ENCODE measurements around the gene NOD2. TPM values are rescaled to one million over a fixed set of nuclear protein-coding genes. Genes with fewer than 3 reads are reported as not detected.

NOD2 gene
- total and polyA plus RNA-seq, 2 experiments from 2014 or later = not detected

DNA sequence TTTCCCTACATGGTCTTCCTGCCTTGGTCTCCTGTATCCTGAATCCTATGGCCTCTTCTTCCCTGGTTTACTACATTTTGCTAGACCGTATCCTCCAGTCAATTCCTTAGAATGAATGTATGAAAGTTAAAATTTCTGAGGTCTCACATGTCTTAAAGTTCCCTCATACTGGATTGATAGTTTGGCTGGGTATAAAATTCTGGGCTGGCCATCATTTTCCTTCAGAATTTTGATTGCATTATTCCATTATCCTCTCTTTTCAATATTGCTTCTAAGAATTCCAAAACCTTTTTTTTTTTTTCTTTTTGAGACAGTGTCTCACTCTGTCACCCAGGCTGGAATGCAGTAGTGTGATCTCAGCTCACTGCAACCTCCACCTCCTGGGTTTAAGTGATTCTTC, 10.8 kb downstream of the NOD2 start:
- Histone ChIP-seq H4K20me1 (ENCODE audit: insufficient read depth) (no peaks in the 10 kb centered on the region), H3K4me3 (no peak overlapping the region), H3K9me2 (ENCODE audit: insufficient read depth) (no peaks in the 10 kb centered on the region), H3F3A (ENCODE audit: insufficient read depth) (no peaks in the 10 kb centered on the region), H3K79me2 (ENCODE audit: insufficient read depth) (no peaks in the 10 kb centered on the region), H3K9ac (no peak overlapping the region), H3K36me3 (ENCODE audit: low read depth) (no peaks in the 10 kb centered on the region), H3K4me2 (ENCODE audit: unreplicated experiment) (no peak overlapping the region), H3K27me3 (replicated peaks; ENCODE audit: insufficient read depth) (no peaks in the 10 kb centered on the region; the same call in 1 of the 2 replicates), H3K9me3 (ENCODE audit: low read depth) (no peaks in the 10 kb centered on the region), H2AFZ (no peak overlapping the region), H3K27ac (no peak overlapping the region), H3K4me1 (ENCODE audit: insufficient read depth) (no peaks in the 10 kb centered on the region)
- in situ Hi-C loops (cut with MboI) = no loop called here
- no peak for DNase-seq
- TF ChIP-seq EZH2 (IDR thresholded peaks at IDR 0.05; ENCODE audit: insufficient read depth, poor library complexity, severe bottlenecking) = no peak
- TF ChIP-seq EZH2phosphoT487 (IDR thresholded peaks at IDR 0.05; ENCODE audit: insufficient read depth, low read depth) = no peak
- WGBS, 2 experiments (ENCODE audit: low coverage in 1 of 2, low lambda C conversion rate in 2 of 2, missing lambda C conversion rate in 2 of 2) = 12 to 17% methylated on average over 1 of the region's 1 CpG

DNA sequence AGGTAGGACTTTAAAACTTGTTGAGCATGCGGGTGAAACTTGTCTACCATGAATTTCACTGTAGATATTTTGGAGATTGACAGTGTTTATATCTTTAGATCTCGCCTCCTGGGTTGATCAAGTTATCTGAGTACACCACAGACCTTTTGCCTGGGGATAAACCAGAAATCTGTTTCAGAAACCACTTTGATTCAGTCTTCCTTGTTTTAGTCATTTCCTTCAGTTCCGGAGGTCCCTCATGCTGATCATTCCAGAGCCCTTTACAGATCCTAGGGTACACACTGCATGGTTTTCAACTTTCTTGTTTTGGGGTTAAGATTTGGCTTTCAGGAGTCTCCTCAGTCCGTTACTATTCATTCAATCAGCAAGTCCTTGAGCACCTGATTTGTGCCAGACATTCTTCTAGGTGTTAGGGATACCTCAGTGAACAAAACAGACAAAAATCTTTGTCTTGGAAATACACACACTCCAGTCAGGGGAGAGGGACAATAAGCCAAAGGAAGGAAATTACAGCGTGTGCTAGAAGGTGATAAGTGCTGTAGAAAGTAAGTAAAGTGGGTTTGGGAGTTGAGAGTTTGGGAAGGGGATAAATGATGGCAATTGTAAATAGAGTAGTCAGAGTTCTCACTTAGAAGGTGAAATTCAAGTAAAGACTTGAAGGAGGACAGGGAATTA, 12.2 kb downstream of the NOD2 start:
- Histone ChIP-seq H3F3A (ENCODE audit: insufficient read depth) (no peaks in the 10 kb centered on the region), H3K4me3 (no peak overlapping the region), H3K27me3 (replicated peaks; ENCODE audit: insufficient read depth) (no peaks in the 10 kb centered on the region; the same call in 1 of the 2 replicates), H3K9ac (no peak overlapping the region), H3K27ac (no peak overlapping the region), H3K4me2 (ENCODE audit: unreplicated experiment) (no peak overlapping the region), H3K36me3 (ENCODE audit: low read depth) (no peaks in the 10 kb centered on the region), H3K4me1 (ENCODE audit: insufficient read depth) (no peaks in the 10 kb centered on the region), H3K79me2 (ENCODE audit: insufficient read depth) (no peaks in the 10 kb centered on the region), H3K9me3 (ENCODE audit: low read depth) (no peaks in the 10 kb centered on the region), H2AFZ (no peak overlapping the region), H4K20me1 (ENCODE audit: insufficient read depth) (no peaks in the 10 kb centered on the region), H3K9me2 (ENCODE audit: insufficient read depth) (no peaks in the 10 kb centered on the region)
- in situ Hi-C loops (cut with MboI) = no loop called here
- DNase-seq = no peak
- no peak for TF ChIP-seq EZH2phosphoT487 (IDR thresholded peaks at IDR 0.05; ENCODE audit: insufficient read depth, low read depth)
- TF ChIP-seq EZH2 (IDR thresholded peaks at IDR 0.05; ENCODE audit: insufficient read depth, poor library complexity, severe bottlenecking) = no peak
- WGBS, 2 experiments (ENCODE audit: low coverage in 1 of 2, low lambda C conversion rate in 2 of 2, missing lambda C conversion rate in 2 of 2) = 37 to 39% methylated on average over 5 of the region's 5 CpGs

DNA sequence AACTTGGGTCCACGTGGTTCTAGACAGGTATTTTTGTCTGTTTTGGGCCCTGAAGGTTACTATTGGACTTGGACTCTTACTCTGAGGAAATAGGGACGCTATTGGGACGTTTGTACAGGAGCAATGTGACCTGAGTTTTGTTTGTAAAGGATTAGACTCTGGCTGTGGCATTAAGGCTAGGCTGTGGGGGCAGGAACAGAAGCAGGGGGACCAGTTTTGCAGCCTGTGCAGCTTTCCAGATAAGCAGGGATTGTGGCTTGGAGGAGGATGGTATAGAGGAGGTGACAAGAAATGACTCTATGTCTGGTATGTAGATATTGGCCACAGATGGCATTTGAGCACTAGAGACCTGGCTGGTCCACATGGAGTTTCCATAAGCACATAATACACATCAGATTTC, 12.8 kb downstream of the NOD2 start:
- Histone ChIP-seq H4K20me1 (ENCODE audit: insufficient read depth) (no peaks in the 10 kb centered on the region), H3F3A (ENCODE audit: insufficient read depth) (no peaks in the 10 kb centered on the region), H3K9me3 (ENCODE audit: low read depth) (no peaks in the 10 kb centered on the region), H3K4me3 (no peak overlapping the region), H3K9ac (no peak overlapping the region), H3K4me2 (ENCODE audit: unreplicated experiment) (no peak overlapping the region), H3K36me3 (ENCODE audit: low read depth) (no peaks in the 10 kb centered on the region), H3K79me2 (ENCODE audit: insufficient read depth) (no peaks in the 10 kb centered on the region), H3K27me3 (replicated peaks; ENCODE audit: insufficient read depth) (no peaks in the 10 kb centered on the region), H3K9me2 (ENCODE audit: insufficient read depth) (no peaks in the 10 kb centered on the region), H3K27ac (no peak overlapping the region), H3K4me1 (ENCODE audit: insufficient read depth) (no peaks in the 10 kb centered on the region), H2AFZ (no peak overlapping the region)
- in situ Hi-C loops (cut with MboI) = no loop called here
- no peak for TF ChIP-seq EZH2phosphoT487 (IDR thresholded peaks at IDR 0.05; ENCODE audit: insufficient read depth, low read depth)
- TF ChIP-seq EZH2 (IDR thresholded peaks at IDR 0.05; ENCODE audit: insufficient read depth, poor library complexity, severe bottlenecking) = no peak
- 2 to 5% methylated on average over 3 of the region's 3 CpGs for WGBS, 2 experiments (ENCODE audit: low coverage in 1 of 2, low lambda C conversion rate in 2 of 2, missing lambda C conversion rate in 2 of 2)
- DNase-seq = no peak

DNA sequence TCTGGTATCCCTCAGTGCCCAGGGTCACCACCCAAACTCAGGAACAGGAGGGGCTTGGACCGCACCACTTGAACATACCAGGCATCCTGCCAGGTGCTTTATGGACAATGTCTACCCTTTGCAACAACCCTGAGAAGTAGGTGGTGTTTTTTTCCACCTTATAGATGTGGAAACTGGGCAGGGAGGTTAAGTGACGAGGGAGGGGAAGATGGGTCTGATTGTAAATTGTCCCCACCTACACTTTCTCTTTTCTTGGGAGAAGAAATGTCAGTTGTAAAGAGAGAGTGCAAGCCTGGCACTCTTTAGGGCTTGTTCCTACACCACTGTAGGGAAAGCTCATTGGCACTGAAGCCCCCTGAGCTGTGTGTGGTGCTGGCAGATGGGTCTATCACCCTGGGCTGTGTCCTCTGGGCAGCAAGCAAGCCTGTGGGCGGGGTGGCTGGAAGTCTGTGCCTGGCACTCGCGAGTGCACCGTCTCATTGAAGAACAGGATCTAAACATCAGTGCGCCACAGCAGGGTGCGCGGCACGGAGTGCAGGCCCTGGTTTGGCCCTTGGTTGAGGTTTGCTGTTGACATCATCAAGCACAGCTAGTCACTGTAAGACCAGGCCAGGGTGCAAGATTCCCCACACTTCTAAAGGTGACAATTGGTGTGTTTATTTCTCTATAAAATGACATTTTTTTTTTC, 15.1 kb downstream of the NOD2 start:
- H3K4me3 ChIP-seq = no peak overlapping the region
- H3K36me3 ChIP-seq (ENCODE audit: low read depth) = no peaks in the 10 kb centered on the region
- WGBS, 2 experiments (ENCODE audit: low coverage in 1 of 2, low lambda C conversion rate in 2 of 2, missing lambda C conversion rate in 2 of 2) = 71 to 78% methylated on average over 10 of the region's 10 CpGs
- in situ Hi-C loops (cut with MboI) = no loop called here
- no peak overlapping the region for H3K9ac ChIP-seq
- DNase-seq = no peak
- H3K4me2 ChIP-seq (ENCODE audit: unreplicated experiment) = no peak overlapping the region
- TF ChIP-seq EZH2 (IDR thresholded peaks at IDR 0.05; ENCODE audit: insufficient read depth, poor library complexity, severe bottlenecking) (no peak), EZH2phosphoT487 (IDR thresholded peaks at IDR 0.05; ENCODE audit: insufficient read depth, low read depth) (no peak)
- no peak overlapping the region for H3K27ac ChIP-seq
- no peaks in the 10 kb centered on the region for H3F3A ChIP-seq (ENCODE audit: insufficient read depth)
- H2AFZ ChIP-seq = no peak overlapping the region
- no peaks in the 10 kb centered on the region for H3K79me2 ChIP-seq (ENCODE audit: insufficient read depth)
- H3K9me2 ChIP-seq (ENCODE audit: insufficient read depth) = no peaks in the 10 kb centered on the region
- no peaks in the 10 kb centered on the region for H3K9me3 ChIP-seq (ENCODE audit: low read depth)
- no peaks in the 10 kb centered on the region for H3K27me3 ChIP-seq (replicated peaks; ENCODE audit: insufficient read depth)
- no peaks in the 10 kb centered on the region for H3K4me1 ChIP-seq (ENCODE audit: insufficient read depth)
- H4K20me1 ChIP-seq (ENCODE audit: insufficient read depth) = no peaks in the 10 kb centered on the region
